ENCODE results near the gene GALNT11.

GRCh38 chr7:152076940-152077933 is 51.8 kb downstream of the GALNT11 start:
- TF ChIP-seq CTCF (IDR thresholded peaks at IDR 0.05; ENCODE audit: low read length): no peak
- no peak for TF ChIP-seq EZH2 (IDR thresholded peaks at IDR 0.05; ENCODE audit: borderline replicate concordance, low read length)

Data from OCI-LY1 (cell line).